Activated CD4-positive, CD25-positive, alpha-beta regulatory T cell treated with anti-CD3 and anti-CD28 coated beads, Interleukin-2, amount 50 U/mL, for 72 hours (primary cell): ENCODE measurements around the gene REELD1.

ENCODE experiments used
- DNase-seq: peaks from one replicate; pipeline ENCODE4 v3.0.0; 2021

The REELD1 gene

DNA sequence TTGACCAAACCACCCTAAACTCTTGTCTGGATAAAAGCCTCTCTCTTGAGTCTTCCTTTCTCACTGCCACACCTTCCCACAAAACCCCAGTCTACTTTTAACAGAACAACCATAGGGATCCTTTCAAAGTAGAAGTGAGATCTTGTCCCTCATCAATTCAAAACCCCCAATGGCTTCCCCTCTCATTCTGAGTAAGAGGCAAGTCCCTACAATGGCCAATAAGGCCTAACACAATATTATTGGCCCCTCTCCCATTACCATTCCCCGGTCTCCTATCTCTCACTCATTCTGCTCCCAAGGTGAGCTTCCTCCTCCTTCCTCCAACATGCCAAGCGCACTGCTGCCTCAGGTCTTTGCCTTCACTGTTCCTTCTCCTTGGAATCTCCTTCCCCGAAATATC, 57.1 kb downstream of the REELD1 start:
- no peak for DNase-seq

DNA sequence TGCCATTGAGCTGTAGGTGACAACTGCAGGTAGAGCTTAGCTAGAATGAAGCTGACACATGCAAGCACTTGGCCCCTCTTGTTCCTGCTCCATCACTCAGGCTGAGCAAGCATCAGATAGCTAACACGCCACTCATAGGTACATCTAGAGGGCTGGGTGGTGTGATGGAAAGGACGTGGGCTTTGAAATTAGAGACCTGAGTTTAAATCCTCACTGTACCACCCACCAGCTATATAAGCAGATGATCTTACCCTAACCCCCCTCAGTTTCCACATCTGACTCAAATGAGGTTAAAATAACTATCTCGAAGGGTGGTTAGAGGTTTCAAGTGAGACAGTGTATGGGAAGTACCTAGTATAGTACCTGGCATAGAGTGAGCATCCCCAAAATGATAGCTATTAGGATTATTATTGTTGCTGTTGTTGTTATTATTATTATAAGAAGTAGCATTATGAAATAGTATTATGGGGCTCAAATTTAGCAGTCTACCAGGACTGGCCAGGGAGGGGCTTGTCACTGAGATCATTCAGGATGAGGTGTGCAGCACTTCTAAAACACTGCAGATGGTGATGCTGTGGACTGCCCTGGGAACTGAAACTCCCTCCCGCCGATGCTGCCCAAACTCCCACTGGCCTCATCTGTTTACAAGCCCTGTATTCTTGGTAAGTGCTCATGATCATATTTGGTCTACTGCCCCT, 59.0 kb downstream of the REELD1 start:
- no peak for DNase-seq

- DNase-seq: no peak
Measured at GRCh38 chr4:146274774-146275173, 60.4 kb downstream of the REELD1 start.

DNA sequence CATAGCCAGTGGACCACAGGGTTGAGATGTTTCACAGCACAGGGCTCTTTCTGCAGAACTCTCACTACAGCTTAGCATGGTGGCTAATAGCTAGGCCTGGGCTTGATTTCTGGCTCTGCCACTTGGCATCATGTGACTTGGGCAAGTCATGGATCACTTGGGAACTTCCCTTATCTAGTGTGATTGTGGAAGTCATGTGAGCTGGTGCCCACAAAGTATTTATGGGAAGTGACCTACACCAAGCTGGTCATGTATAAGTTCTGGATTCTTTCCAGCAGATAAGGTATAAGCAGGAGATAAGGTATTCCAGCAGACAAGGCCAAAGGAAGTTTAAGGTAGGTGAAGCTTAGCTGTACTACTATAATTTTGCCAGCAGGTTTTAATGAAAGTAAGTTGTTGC, 61.0 kb downstream of the REELD1 start:
- DNase-seq: no peak

DNA sequence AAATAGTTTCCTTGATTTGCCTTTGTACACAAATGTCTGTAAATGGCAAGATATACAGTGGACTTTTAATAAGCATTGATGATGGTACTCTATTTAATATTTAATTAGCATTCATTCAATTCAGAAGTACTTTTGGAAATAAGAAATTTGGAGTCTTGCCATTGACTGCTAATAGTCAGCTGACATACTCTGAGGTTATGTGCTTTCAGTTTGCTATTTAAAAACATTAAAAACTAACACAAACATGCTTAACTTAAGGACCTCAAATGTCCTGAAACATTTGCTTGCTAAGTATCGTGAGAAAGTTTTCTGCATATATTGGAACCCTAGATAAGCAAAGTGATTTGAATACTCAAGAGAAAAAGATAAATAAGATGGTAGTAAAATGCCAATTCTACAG, 64.6 kb downstream of the REELD1 start:
- no peak for DNase-seq
